DOHH2 (cell line): ENCODE data around the gene SERF2.
A peak's percentile ranks its signal among the peaks of the same experiment; 100 is the strongest.
"Not testable (repeated sequence)": the region's sequence is repeated elsewhere in the genome, so short reads cannot be mapped to it uniquely, and the experiment has no call there.

Experiments used
- H3F3A ChIP-seq: fragments of 200-600 bp; sonication (generic), shearing (Covaris generic); 2 replicates; pipeline ENCODE4 v1.6.0; 2016; ENCODE audit warnings: antibody characterized with exemption, mild to moderate bottlenecking; ENCODE audit not compliant: control insufficient read depth, insufficient read depth
- H3K27ac ChIP-seq: fragments of 200-600 bp; sonication (generic); 2 replicates; pipeline ENCODE4 v1.5.1; 2014; ENCODE audit warnings: low read depth, mild to moderate bottlenecking, low read length, moderate library complexity
- H3K27me3 ChIP-seq: fragments of 200-600 bp; sonication (generic); 2 replicates; pipeline ENCODE4 v1.6.1; 2014; ENCODE audit warnings: mild to moderate bottlenecking, low read length, mixed read lengths; ENCODE audit not compliant: control insufficient read depth
- H3K36me3 ChIP-seq: fragments of 200-600 bp; sonication (generic); 2 replicates; pipeline ENCODE4 v1.6.1; 2014; ENCODE audit warnings: mild to moderate bottlenecking, low read length, moderate library complexity, mixed read lengths; ENCODE audit not compliant: control insufficient read depth
- H3K4me1 ChIP-seq: fragments of 200-600 bp; sonication (generic); 2 replicates; pipeline ENCODE4 v1.6.1; 2014; ENCODE audit warnings: mild to moderate bottlenecking, low read length, mixed read lengths; ENCODE audit not compliant: control insufficient read depth
- H3K4me2 ChIP-seq: fragments of 200-600 bp; sonication (generic); 2 replicates; pipeline ENCODE4 v1.6.0; 2014; ENCODE audit warnings: mild to moderate bottlenecking, low read length, moderate library complexity
- H3K4me3 ChIP-seq: fragments of 200-600 bp; sonication (generic); 2 replicates; pipeline ENCODE4 v1.5.1; 2014; ENCODE audit warnings: mild to moderate bottlenecking, low read length, mixed read lengths
- H3K79me2 ChIP-seq: fragments of 200-600 bp; sonication (generic); 2 replicates; pipeline ENCODE4 v1.6.1; 2014; ENCODE audit warnings: mild to moderate bottlenecking, low read length, mixed read lengths; ENCODE audit not compliant: control insufficient read depth
- H3K9me2 ChIP-seq: fragments of 200-600 bp; sonication (generic); replicated peaks from 2 replicates; pipeline ENCODE4 v1.6.1; 2014; ENCODE audit warnings: mild to moderate bottlenecking, low read length, mixed read lengths; ENCODE audit not compliant: control insufficient read depth
- H3K9me3 ChIP-seq: fragments of 200-600 bp; sonication (generic); 2 replicates; pipeline ENCODE4 v1.6.1; 2014; ENCODE audit warnings: antibody characterized with exemption, low read length, mixed read lengths; ENCODE audit not compliant: control insufficient read depth, insufficient read depth
- H4K20me1 ChIP-seq: fragments of 200-600 bp; sonication (generic); 2 replicates; pipeline ENCODE4 v1.6.0; 2014; ENCODE audit warnings: low read depth, mild to moderate bottlenecking, antibody characterized with exemption, low read length, moderate library complexity; ENCODE audit not compliant: control insufficient read depth, insufficient read depth
- CTCF ChIP-seq: fragments of 200-600 bp; sonication (generic); IDR thresholded peaks from one replicate; pipeline ENCODE4 v1.5.1; 2014; ENCODE audit warnings: antibody characterized with exemption, mild to moderate bottlenecking, low read depth, low read length; ENCODE audit not compliant: poor library complexity, severe bottlenecking
- EZH2phosphoT487 ChIP-seq: fragments of 200-600 bp; sonication (generic); IDR thresholded peaks from 2 replicates; pipeline ENCODE4 v1.6.1; 2017; ENCODE audit warnings: borderline replicate concordance, mild to moderate bottlenecking, antibody characterized with exemption, low read length, moderate library complexity, mixed read lengths

SERF2 gene

GRCh38 chr15:43824302-43825246 lies 32.5 kb downstream of the SERF2 start, which contains the start of gene MFAP1:
Gene MFAP1 (minus strand): TSS chr15:43824690. CDS start chr15:43824569, 121 bp downstream.
- Histone ChIP-seq H3F3A (peaks cover 14% of the 10 kb centered on the region), H3K79me2 (peaks cover 98% of the 10 kb centered on the region), H3K36me3 (peaks cover 68% of the 10 kb centered on the region), H3K27ac (peak within 1 kb of the TSS; percentile 83), H4K20me1 (peaks cover 8% of the 10 kb centered on the region; the same call in 1 of the 2 replicates), H3K4me3 (peak within 1 kb of the TSS; percentile 98), H3K27me3 (no peaks in the 10 kb centered on the region), H3K9me3 (no peaks in the 10 kb centered on the region), H3K4me1 (peaks cover 58% of the 10 kb centered on the region), H3K9me2 (no peaks in the 10 kb centered on the region), H3K4me2 (peak within 1 kb of the TSS; percentile 65)
- no peak for TF ChIP-seq CTCF
- no peak for TF ChIP-seq EZH2phosphoT487

GRCh38 chr15:43825305-43825704 lies 33.2 kb downstream of the SERF2 start:
- Histone ChIP-seq H4K20me1 (peaks cover 15% of the 10 kb centered on the region; the same call in 1 of the 2 replicates), H3K4me1 (peaks cover 59% of the 10 kb centered on the region), H3K36me3 (peaks cover 68% of the 10 kb centered on the region), H3K27ac (peak overlapping the region; percentile 83), H3F3A (peaks cover 17% of the 10 kb centered on the region), H3K4me2 (peak overlapping the region; percentile 65; the same call in 1 of the 2 replicates), H3K79me2 (peaks cover 98% of the 10 kb centered on the region)
- not testable (repeated sequence) for H3K27me3 ChIP-seq, H3K9me3 ChIP-seq, H3K4me3 ChIP-seq, H3K9me2 ChIP-seq

GRCh38 chr15:43826029-43826507 lies 33.9 kb downstream of the SERF2 start:
- Histone ChIP-seq H3K27me3 (no peaks in the 10 kb centered on the region), H4K20me1 (peaks cover 13% of the 10 kb centered on the region; the same call in 1 of the 2 replicates), H3K4me3 (peak overlapping the region; percentile 85), H3K27ac (peak overlapping the region; percentile 83), H3K9me3 (no peaks in the 10 kb centered on the region), H3K79me2 (peaks cover 98% of the 10 kb centered on the region), H3F3A (peaks cover 17% of the 10 kb centered on the region), H3K36me3 (peaks cover 69% of the 10 kb centered on the region), H3K4me1 (peaks cover 61% of the 10 kb centered on the region), H3K9me2 (no peaks in the 10 kb centered on the region), H3K4me2 (peak overlapping the region; percentile 92)
- TF ChIP-seq EZH2phosphoT487 (no peak), CTCF (no peak)
